GM12873 (cell line): ENCODE measurements around the gene SRP68.
A peak's percentile ranks its signal among the peaks of the same experiment; 100 is the strongest.

Source experiments
- TF ChIP-seq, protein P1 (sequence below): IDR thresholded peaks from 2 replicates; pipeline ENCODE4 v1.5.1; 2012; ENCODE audit warnings: low read depth, mild to moderate bottlenecking, moderate library complexity, low read length, control low read depth; ENCODE audit not compliant: insufficient read depth; ENCODE audit errors: missing control alignments

The SRP68 gene

GRCh38 chr17:76019833-76020467 lies 52.4 kb downstream of the SRP68 start:
- TF ChIP-seq, protein P1, sequence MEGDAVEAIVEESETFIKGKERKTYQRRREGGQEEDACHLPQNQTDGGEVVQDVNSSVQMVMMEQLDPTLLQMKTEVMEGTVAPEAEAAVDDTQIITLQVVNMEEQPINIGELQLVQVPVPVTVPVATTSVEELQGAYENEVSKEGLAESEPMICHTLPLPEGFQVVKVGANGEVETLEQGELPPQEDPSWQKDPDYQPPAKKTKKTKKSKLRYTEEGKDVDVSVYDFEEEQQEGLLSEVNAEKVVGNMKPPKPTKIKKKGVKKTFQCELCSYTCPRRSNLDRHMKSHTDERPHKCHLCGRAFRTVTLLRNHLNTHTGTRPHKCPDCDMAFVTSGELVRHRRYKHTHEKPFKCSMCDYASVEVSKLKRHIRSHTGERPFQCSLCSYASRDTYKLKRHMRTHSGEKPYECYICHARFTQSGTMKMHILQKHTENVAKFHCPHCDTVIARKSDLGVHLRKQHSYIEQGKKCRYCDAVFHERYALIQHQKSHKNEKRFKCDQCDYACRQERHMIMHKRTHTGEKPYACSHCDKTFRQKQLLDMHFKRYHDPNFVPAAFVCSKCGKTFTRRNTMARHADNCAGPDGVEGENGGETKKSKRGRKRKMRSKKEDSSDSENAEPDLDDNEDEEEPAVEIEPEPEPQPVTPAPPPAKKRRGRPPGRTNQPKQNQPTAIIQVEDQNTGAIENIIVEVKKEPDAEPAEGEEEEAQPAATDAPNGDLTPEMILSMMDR = no peak

- TF ChIP-seq, protein P1 = no peak
Observed at GRCh38 chr17:76018801-76019200, 53.5 kb downstream of the SRP68 start.

- TF ChIP-seq, protein P1 = no peak
Observed at GRCh38 chr17:76018340-76018680, 54.0 kb downstream of the SRP68 start.

DNA sequence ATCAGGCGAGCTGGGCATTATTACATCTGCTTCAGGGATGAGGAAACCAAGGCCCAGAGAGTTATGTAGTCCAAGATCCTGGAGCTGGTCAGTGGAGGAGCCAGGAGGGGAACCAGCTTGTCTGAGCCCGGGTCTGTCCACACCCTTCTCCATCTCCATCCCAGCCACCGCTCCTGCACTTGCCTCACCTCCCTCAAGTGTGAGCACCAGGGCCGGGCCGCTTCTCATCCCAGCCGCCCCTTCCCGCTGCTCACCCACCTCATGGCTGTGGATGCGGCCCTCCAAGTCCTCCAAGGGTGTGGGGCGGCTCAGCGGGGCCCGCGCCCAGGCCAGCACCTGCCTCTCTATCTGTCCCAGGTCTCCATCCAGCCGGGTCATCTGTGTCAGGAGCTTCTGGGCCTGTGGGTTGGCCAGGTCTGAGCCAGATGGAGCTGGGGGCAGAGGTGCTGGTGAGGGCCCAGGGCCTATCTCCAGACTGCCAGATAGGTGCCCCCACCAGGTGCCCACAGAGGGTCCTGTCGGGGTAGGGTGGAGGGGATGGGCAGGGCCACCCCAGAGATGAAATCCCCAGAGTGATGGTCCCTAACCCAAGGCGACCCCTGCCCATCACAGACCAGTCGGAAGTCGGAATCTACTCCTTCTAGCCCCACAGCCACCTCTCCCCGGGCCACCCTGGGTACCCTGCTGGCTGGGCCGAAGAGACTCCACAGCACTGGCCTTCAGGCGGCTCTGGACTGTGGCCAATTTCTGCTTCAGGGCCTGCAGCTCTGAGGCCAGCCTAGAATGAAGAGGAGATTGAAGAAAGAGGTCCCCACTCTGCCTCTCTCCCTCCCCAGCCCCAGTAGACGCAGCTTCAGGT lies 54.6 kb downstream of the SRP68 start:
- TF ChIP-seq, protein P1 = no peak

GRCh38 chr17:76014925-76015261 lies 57.4 kb downstream of the SRP68 start:
- TF ChIP-seq, protein P1 = no peak

GRCh38 chr17:76014100-76014924 lies 58.0 kb downstream of the SRP68 start:
- TF ChIP-seq, protein P1 = peak; percentile 100

- TF ChIP-seq, protein P1 = no peak
Observed at GRCh38 chr17:76013377-76013932, 58.9 kb downstream of the SRP68 start.
